ENCODE results near the gene FRZB.

The FRZB gene

GRCh38 chr2:182845794-182846417 is 20.5 kb downstream of the FRZB start:
- in situ Hi-C loops (cut with MboI; ENCODE audit: low sequenced_read_pairs), result no loop called here

- in situ Hi-C loops (cut with MboI; ENCODE audit: low sequenced_read_pairs), result no loop called here
Measured at GRCh38 chr2:182836451-182836850, 30.0 kb downstream of the FRZB start.

- in situ Hi-C loops (cut with MboI; ENCODE audit: low sequenced_read_pairs), result no loop called here
Measured at GRCh38 chr2:182834293-182834692, 32.1 kb downstream of the FRZB start.

DNA sequence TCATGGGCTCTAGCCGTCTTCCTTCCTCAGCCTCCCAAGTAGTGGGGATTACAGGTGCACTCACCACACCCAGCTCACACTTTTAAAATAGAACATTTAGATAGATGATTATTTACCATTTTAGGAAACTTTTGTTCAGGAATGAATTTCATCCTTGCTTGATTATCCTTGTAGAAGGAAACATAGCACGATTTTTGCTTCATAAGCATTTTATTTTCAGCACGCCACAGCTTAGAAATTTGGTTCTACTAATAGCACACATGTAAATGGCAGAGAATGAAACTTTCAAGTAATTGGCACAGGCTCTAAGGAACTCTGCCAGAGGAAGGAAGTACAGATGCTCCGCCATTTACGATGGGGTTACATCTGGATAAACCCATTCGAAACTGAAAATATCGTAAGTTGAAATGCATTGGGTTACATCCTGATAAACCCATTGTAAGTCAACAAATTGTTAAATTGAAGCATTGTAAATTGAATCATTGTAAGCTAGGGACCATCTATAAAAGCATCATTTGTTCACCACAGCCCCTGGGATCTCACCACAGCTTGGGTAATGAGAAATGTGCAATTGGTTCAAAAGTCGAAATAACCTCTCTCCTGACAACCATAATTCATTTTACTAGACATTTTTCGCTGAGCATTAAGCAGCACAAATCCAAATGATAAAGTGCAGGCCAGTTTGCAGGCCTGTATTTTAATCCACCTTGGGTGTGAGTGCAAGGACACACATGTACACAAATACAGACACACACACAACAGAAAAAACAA is 33.2 kb downstream of the FRZB start:
- in situ Hi-C loops (cut with MboI; ENCODE audit: low sequenced_read_pairs), result no loop called here

- in situ Hi-C loops (cut with MboI; ENCODE audit: low sequenced_read_pairs), result no loop called here
Measured at GRCh38 chr2:182831921-182832320, 34.5 kb downstream of the FRZB start.

DNA sequence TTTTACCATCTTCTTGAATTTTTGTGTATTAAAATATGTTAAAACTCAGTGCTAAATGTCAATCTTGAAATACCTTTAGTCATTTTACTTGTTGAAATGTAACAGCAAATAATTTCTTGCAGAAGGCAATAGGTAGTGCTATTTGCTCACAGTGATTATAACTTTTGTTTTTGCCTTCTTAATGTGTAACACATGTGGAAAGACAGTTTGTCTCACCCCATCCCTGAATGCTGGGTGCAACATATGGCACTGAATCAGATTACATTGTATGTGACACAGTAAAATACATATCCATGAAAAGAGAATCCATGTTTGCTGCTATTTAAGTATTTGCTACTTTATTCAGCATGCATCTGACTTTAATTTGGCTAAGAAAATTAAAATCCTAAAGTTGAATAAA is 35.3 kb downstream of the FRZB start:
- in situ Hi-C loops (cut with MboI; ENCODE audit: low sequenced_read_pairs), result no loop called here

DNA sequence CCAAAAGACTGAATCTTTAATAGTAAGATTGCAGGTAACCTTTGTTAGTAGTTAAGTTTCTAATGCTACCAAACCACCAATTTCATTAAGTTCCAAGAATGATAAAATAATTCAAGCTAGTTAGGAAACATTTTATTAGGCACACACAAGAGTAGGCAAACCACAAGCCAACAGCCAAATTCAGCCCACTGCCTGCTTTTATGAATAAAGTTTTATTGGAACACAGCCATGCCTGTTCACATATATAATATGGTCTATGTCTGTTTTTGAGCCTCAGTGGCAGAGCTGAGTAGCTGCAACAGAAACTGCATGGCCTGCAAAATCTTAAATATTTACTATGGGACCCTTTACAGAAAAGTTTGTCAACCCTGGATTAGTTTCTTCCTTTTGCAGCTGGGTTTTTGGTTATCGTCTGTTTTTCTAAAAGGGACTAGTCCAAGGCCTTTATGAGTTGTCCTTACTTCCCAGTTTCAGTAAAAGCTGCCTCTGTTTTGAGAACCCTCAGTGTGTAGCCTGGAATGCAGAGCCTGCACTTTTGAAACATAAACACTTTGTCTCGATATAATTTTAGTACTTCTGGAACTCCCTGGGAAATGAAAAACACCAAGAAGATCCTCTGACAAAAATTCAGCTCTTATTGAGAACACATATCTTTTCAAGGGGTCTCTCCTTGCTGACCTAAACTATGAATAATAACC is 39.1 kb downstream of the FRZB start:
- in situ Hi-C loops (cut with MboI; ENCODE audit: low sequenced_read_pairs), result no loop called here

- in situ Hi-C loops (cut with MboI; ENCODE audit: low sequenced_read_pairs), result no loop called here
Measured at GRCh38 chr2:182826496-182826895, 39.9 kb downstream of the FRZB start.

GRCh38 chr2:182826064-182826463 is 40.4 kb downstream of the FRZB start:
- in situ Hi-C loops (cut with MboI; ENCODE audit: low sequenced_read_pairs), result no loop called here

DNA sequence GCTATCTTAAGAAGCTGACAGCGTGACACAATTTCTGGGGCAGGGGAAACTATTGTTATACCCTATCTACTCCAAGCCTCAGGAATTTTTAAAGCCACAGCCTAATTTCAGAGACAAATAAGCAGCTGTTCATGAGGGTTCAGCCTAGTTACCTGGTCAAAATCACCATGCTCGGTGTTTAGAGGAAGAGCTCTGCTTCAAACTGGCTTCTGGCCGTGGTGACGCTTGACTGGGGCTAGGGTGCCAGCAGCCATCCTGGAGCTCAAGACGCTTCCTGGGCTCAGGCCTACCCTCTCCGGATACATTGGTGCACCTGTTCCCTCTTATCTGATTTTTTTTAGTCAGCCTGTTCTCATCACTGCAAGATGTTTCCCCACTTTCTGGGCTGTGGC is 41.7 kb downstream of the FRZB start:
- in situ Hi-C loops (cut with MboI; ENCODE audit: low sequenced_read_pairs), result no loop called here

GRCh38 chr2:182824056-182824766 is 42.2 kb downstream of the FRZB start:
- in situ Hi-C loops (cut with MboI; ENCODE audit: low sequenced_read_pairs), result no loop called here

GRCh38 chr2:182822733-182823132 is 43.7 kb downstream of the FRZB start:
- in situ Hi-C loops (cut with MboI; ENCODE audit: low sequenced_read_pairs), result no loop called here

GRCh38 chr2:182821182-182821581 is 45.3 kb downstream of the FRZB start:
- in situ Hi-C loops (cut with MboI; ENCODE audit: low sequenced_read_pairs), result no loop called here

- in situ Hi-C loops (cut with MboI; ENCODE audit: low sequenced_read_pairs), result no loop called here
Measured at GRCh38 chr2:182819412-182819811, 47.0 kb downstream of the FRZB start.

DNA sequence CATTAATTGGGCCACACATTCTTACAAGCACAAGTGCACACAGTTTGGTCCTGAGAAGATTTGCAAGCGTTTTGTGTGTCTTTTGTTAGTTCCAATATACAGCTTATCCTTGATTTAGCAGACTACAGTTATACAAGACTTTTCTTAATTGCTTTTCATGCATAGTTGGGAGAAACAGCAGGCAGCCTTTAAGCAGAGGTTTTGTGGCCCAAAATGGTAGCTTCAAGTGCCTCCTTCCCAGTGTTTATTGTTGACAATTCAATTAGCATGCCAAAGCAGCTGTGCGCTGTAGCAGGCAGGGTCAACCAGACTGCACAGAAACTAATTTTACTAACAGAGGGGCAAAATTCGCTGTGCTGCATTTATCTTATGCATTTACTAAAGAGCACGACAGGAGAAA is 47.5 kb downstream of the FRZB start:
- in situ Hi-C loops (cut with MboI; ENCODE audit: low sequenced_read_pairs), result no loop called here

GRCh38 chr2:182818501-182818900 is 47.9 kb downstream of the FRZB start:
- in situ Hi-C loops (cut with MboI; ENCODE audit: low sequenced_read_pairs), result no loop called here

GRCh38 chr2:182817558-182817957 is 48.9 kb downstream of the FRZB start:
- in situ Hi-C loops (cut with MboI; ENCODE audit: low sequenced_read_pairs), result no loop called here

DNA sequence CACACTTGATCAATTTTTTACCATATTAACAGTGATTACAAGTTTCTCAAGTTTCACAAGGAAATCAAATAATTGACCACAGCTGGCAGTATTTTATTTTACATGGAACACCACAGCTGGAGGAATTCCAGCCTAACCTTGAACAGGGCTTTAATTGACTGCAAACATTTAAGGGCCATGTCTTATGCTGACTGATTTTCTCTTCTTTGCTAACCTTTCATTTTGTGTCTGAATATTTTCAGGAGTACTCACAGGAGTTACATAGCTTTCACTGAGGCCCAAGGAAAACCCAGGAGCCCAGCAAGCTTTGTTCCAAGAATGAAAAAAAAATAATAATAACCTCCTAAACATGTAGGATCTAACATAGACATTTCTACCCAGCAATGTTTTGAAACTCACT is 49.6 kb downstream of the FRZB start:
- in situ Hi-C loops (cut with MboI; ENCODE audit: low sequenced_read_pairs), result no loop called here

GRCh38 chr2:182814804-182815203 is 51.6 kb downstream of the FRZB start:
- in situ Hi-C loops (cut with MboI; ENCODE audit: low sequenced_read_pairs), result no loop called here

DNA sequence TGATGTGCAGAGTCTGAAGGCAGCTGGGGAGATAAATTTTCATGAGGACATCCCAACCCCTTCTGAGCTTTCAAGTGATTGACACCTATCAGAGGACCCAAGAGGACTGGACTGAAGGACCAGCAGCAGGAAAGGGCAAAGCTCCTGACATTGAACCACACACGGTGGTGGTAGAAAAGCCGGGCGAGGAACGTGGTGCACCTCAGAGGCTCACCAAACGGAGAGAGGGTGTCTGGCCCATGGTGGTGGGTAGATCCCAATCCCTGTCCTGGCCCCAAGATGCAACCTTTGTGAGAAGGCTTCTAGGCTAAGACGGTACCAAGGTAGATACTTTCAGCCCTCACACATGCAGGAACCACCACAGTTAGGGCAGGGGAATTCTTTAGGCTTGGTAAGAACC is 52.1 kb downstream of the FRZB start:
- in situ Hi-C loops (cut with MboI; ENCODE audit: low sequenced_read_pairs), result no loop called here

DNA sequence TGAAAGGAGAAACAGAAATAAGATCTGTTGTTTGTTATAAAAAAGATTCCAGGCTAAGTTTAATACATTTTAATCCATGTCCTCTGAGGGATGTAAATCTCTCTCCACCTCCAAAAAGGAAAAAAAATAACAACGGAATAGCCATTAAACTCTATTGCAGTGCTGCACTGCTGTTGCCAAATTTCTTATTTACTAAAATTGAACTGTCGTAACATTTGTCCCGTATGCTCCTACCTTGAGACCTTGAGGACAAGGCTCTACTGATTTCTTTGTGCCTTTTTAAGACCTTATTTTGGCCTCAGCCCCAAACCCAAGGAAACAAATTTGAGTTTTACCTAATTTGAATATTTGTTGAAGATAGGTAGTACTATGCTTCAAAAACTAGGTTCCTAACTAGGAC is 56.4 kb downstream of the FRZB start:
- in situ Hi-C loops (cut with MboI; ENCODE audit: low sequenced_read_pairs), result no loop called here

GRCh38 chr2:182807319-182807718 is 59.1 kb downstream of the FRZB start:
- in situ Hi-C loops (cut with MboI; ENCODE audit: low sequenced_read_pairs), result no loop called here
